Heart left ventricle (tissue), 13 donors: Measurements from ENCODE around the gene STK38.

ENCODE experiments used
- POLR2A ChIP-seq, 2 donors: fragments of 450-650 bp; IDR thresholded peaks; one replicate each; pipeline ENCODE4 v1.6.1; 2017; ENCODE audit warnings: antibody characterized with exemption in 2 of 2, mild to moderate bottlenecking in 2 of 2, moderate library complexity in 2 of 2
- TF ChIP-seq, protein P1 (sequence below), 12 donors: fragments of 200-600 bp; sonication (generic) in 4 of 12; IDR thresholded peaks; one replicate each; pipeline versions ENCODE4 v1.5.0 to v1.8.0; 2018 to 2022; ENCODE audit warnings: antibody characterized with exemption in 12 of 12, mild to moderate bottlenecking in 5 of 12
- donor health status: ischemic (EF 13 %, LVEDD 7.1; RV severe dilation, severe dysfunction).
- donor health status: DM: no; HTN: yes; CAD: no.
- donor health status: DM: no; HTN: no; CAD: no.
- donor health status: ischemic (EF 25% LVEDD 6.9; RV normal size, moderate dysfunction).
- donor health status: ischemic (EF 25% LVEDD 5.7; RV mildly dilated, moderate dysfunction).
- donor health status: ischemic (EF 35%, LVEDD 5.7; RV mildly dilated, moderate dysfunction).
- donor health status: nonischemic (EF 11% LVEDD 7.7; RV severe dilation, severe dysfunction).
- donor health status: DM: yes; HTN: yes; CAD: no.
- donor health status: PGD.
- donor health status: ischemic (EF 29% LVEDD 5.4; RV normal size, mild dysfunction).
- donor health status: nonischemic (EF 23%, LVEDD 6.1; RV moderate dilation, normal function).

- TF ChIP-seq, protein P1, sequence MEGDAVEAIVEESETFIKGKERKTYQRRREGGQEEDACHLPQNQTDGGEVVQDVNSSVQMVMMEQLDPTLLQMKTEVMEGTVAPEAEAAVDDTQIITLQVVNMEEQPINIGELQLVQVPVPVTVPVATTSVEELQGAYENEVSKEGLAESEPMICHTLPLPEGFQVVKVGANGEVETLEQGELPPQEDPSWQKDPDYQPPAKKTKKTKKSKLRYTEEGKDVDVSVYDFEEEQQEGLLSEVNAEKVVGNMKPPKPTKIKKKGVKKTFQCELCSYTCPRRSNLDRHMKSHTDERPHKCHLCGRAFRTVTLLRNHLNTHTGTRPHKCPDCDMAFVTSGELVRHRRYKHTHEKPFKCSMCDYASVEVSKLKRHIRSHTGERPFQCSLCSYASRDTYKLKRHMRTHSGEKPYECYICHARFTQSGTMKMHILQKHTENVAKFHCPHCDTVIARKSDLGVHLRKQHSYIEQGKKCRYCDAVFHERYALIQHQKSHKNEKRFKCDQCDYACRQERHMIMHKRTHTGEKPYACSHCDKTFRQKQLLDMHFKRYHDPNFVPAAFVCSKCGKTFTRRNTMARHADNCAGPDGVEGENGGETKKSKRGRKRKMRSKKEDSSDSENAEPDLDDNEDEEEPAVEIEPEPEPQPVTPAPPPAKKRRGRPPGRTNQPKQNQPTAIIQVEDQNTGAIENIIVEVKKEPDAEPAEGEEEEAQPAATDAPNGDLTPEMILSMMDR (IDR thresholded peaks at IDR 0.05), result no peak
- TF ChIP-seq POLR2A (IDR thresholded peaks at IDR 0.05), result no peak
These were observed 865 bp downstream of the STK38 start for GRCh38 chr6:36546308-36546919.
